Endothelial cell of umbilical vein (primary cell): ENCODE results near the gene THTPA. TPM values are rescaled to one million over a fixed set of nuclear protein-coding genes. Genes with fewer than 3 reads are reported as not detected.

Source experiments
- BruUV-seq: library from RNA; stranded (reverse); fragments of 400-500 nt; replicated peaks from 2 replicates; lab custom pipeline; 2021; lab: Mats Ljungman, UMichigan
- CTCF ChIA-PET: fragments of 300-600, 350-600 bp; sonication (Branson Sonifier 250); formaldehyde crosslinking; loops from one replicate; lab custom pipeline; 2021; ENCODE audit warnings: antibody characterized with exemption, inconsistent platforms; lab: Charles Lee
- POLR2A ChIA-PET: fragments of 300-600, 350-600 bp; sonication (Branson Sonifier 250); formaldehyde crosslinking; loops from one replicate; lab custom pipeline; 2021; ENCODE audit warnings: antibody characterized with exemption, inconsistent platforms; lab: Charles Lee
- DNase-seq: peaks from one replicate; pipeline ENCODE4 v3.0.0-alpha.2; 2011; ENCODE audit warnings: low read depth, low spot score
- FAIRE-seq: peaks from 2 replicates; lab custom pipeline; 2011; peaks lifted over from hg19 to GRCh38; lab: Jason Lieb, UNC
- H2AFZ ChIP-seq: 2 replicates; pipeline ENCODE4 v1.6.0; 2012; ENCODE audit warnings: low read depth, low read length, control low read depth, inconsistent platforms
- H3K27ac ChIP-seq: 2 replicates; pipeline ENCODE4 v1.5.1; 2011; ENCODE audit warnings: low read depth, mild to moderate bottlenecking, control low read depth, low read length, moderate library complexity; ENCODE audit not compliant: insufficient read depth
- H3K27me3 ChIP-seq, 2 experiments: 2 replicates each; pipeline versions ENCODE4 v1.6.0 to v1.6.1; 2011; ENCODE audit warnings: low read length in 2 of 2, mixed read lengths in 1 of 2; ENCODE audit not compliant: control insufficient read depth in 2 of 2, insufficient read depth in 2 of 2
- H3K36me3 ChIP-seq, 2 experiments: 2 replicates in 1 of 2; 3 replicates in 1 of 2; pipeline ENCODE4 v1.5.1; 2011; ENCODE audit warnings: low read length in 2 of 2, mild to moderate bottlenecking in 1 of 2, moderate library complexity in 1 of 2; ENCODE audit not compliant: control insufficient read depth in 2 of 2, insufficient read depth in 2 of 2; ENCODE audit errors: extremely low read depth in 1 of 2
- H3K4me1 ChIP-seq: 3 replicates; pipeline ENCODE4 v1.5.1; 2011; ENCODE audit warnings: mild to moderate bottlenecking, low read length; ENCODE audit not compliant: control insufficient read depth, insufficient read depth; ENCODE audit errors: extremely low read depth
- H3K4me2 ChIP-seq: 2 replicates; pipeline ENCODE4 v1.6.1; 2011; ENCODE audit warnings: low read length, control low read depth, mixed read lengths; ENCODE audit not compliant: insufficient read depth
- H3K4me3 ChIP-seq, 3 experiments: fragments of 200-600 bp in 1 of 3; sonication (generic), shearing (Covaris generic) in 1 of 3; replicated peaks in 1 of 3; 2 replicates each; pipeline ENCODE4 v1.5.1; 2011 to 2016; ENCODE audit warnings: control low read depth in 3 of 3, low read length in 3 of 3, mild to moderate bottlenecking in 2 of 3, inconsistent platforms in 1 of 3, low read depth in 1 of 3, moderate library complexity in 1 of 3; ENCODE audit not compliant: insufficient read depth in 1 of 3
- H3K79me2 ChIP-seq: 2 replicates; pipeline ENCODE4 v1.6.0; 2012; ENCODE audit warnings: low read length, inconsistent platforms; ENCODE audit not compliant: control insufficient read depth, insufficient read depth
- H3K9ac ChIP-seq: replicated peaks from 2 replicates; pipeline ENCODE3; 2011; ENCODE audit warnings: low read length, control low read depth; ENCODE audit not compliant: insufficient read depth; ENCODE audit errors: extremely low read depth
- H3K9me1 ChIP-seq: replicated peaks from 3 replicates; pipeline ENCODE4 v1.6.0; 2011; ENCODE audit warnings: mild to moderate bottlenecking, low read length; ENCODE audit not compliant: control insufficient read depth, insufficient read depth; ENCODE audit errors: extremely low read depth
- H3K9me3 ChIP-seq: replicated peaks from 2 replicates; pipeline ENCODE4 v1.5.1; 2012; ENCODE audit warnings: low read length, inconsistent platforms; ENCODE audit not compliant: control insufficient read depth, insufficient read depth
- H4K20me1 ChIP-seq: replicated peaks from 2 replicates; pipeline ENCODE3; 2011; ENCODE audit warnings: mild to moderate bottlenecking, low read length; ENCODE audit not compliant: control insufficient read depth, insufficient read depth; ENCODE audit errors: extremely low read depth
- CTCF ChIP-seq, 2 donors: IDR thresholded peaks; 1 replicate in 1 of 2; 2 replicates in 1 of 2; pipeline ENCODE4 v1.5.1; 2011; ENCODE audit warnings: low read length in 2 of 2, mild to moderate bottlenecking in 2 of 2, moderate library complexity in 2 of 2, control low read depth in 1 of 2, inconsistent platforms in 1 of 2, low read depth in 1 of 2; ENCODE audit not compliant: insufficient read depth in 1 of 2; ENCODE audit errors: extremely low read depth in 1 of 2
- EZH2 ChIP-seq: IDR thresholded peaks from 2 replicates; pipeline ENCODE4 v1.6.1; 2012; ENCODE audit warnings: borderline replicate concordance, low read depth, mild to moderate bottlenecking, moderate library complexity, low read length, inconsistent platforms; ENCODE audit not compliant: severe bottlenecking
- FOS ChIP-seq: IDR thresholded peaks from 2 replicates; pipeline ENCODE4 v1.6.1; 2011; ENCODE audit warnings: mild to moderate bottlenecking, low read length, moderate library complexity, borderline replicate concordance; ENCODE audit not compliant: insufficient read depth
- GATA2 ChIP-seq: IDR thresholded peaks from 2 replicates; pipeline ENCODE4 v1.7.0; 2011; ENCODE audit warnings: low read depth, mild to moderate bottlenecking, moderate library complexity, mixed read lengths, low read length; ENCODE audit not compliant: insufficient read length, insufficient read depth
- JUN ChIP-seq: IDR thresholded peaks from 2 replicates; pipeline ENCODE4 v1.6.1; 2011; ENCODE audit warnings: borderline replicate concordance, low read depth; ENCODE audit not compliant: insufficient read length, insufficient read depth
- MAX ChIP-seq: IDR thresholded peaks from 2 replicates; pipeline ENCODE4 v1.6.1; 2011; ENCODE audit not compliant: insufficient read depth, insufficient read length
- MYC ChIP-seq: IDR thresholded peaks from one replicate; pipeline ENCODE4 v1.6.1; 2011; ENCODE audit warnings: mild to moderate bottlenecking, low read depth, low read length
- POLR2A ChIP-seq: IDR thresholded peaks from 2 replicates; pipeline ENCODE4 v1.6.1; 2012; ENCODE audit warnings: low read depth, mild to moderate bottlenecking, control low read depth, low read length
- POLR2AphosphoS5 ChIP-seq: IDR thresholded peaks from 2 replicates; pipeline ENCODE4 v1.6.1; 2012; ENCODE audit warnings: low read depth, mild to moderate bottlenecking, control low read depth, low read length, moderate library complexity; ENCODE audit not compliant: insufficient read depth
- dilution Hi-C: fragments of 300-500 bp; cut with MboI; formaldehyde crosslinking; loops from one replicate; pipeline ENCODE4 v1.15.0; 2019; ENCODE audit warnings: low sequenced_read_pairs; ENCODE audit not compliant: extremely low pct_ligation_motif_present
- intact Hi-C: fragments of 100-400 bp; cut with micrococcal nuclease; formaldehyde crosslinking; loops from one replicate; pipeline ENCODE4 v1.10.0; 2022
- polyA plus RNA-seq, 4 experiments: library from polyadenylated mRNA; depleted of rRNA in 3 of 4; stranded (reverse) in 3 of 4; unstranded in 1 of 4; fragments of >200 nt; gene quantifications; 2 replicates each; pipeline versions ENCODE4 v1.2.1 to v1.2.3, GENCODE V29; 2011 to 2012; ENCODE audit warnings: missing spikeins in 1 of 4
- total RNA-seq: library from RNA; stranded (reverse); gene quantifications from 2 replicates; pipeline ENCODE4 v1.2.3, GENCODE V29; 2021

The THTPA gene
- total and polyA plus RNA-seq, 2 donors (not counting 3 experiments of a cell fraction or from before 2014, with no cell fraction given): 10.8 to 12.5 TPM

GRCh38 chr14:23568021-23568599 lies 12.0 kb downstream of the THTPA start:
- peaks cover 4% of the 10 kb centered on the region for H3K4me1 ChIP-seq
- no peaks in the 10 kb centered on the region for H3K9me3 ChIP-seq
- TF ChIP-seq MYC (no peak), POLR2AphosphoS5 (no peak), EZH2 (no peak), CTCF (IDR thresholded peaks at IDR 0.05; ENCODE audit: extremely low read depth in 1 of 2, insufficient read depth in 1 of 2, low read depth in 1 of 2, low read length in 2 of 2) (no peak), FOS (no peak), MAX (no peak), GATA2 (no peak), JUN (no peak), POLR2A (no peak)
- H3K4me3 ChIP-seq: peak overlapping the region in 1 of 3 experiments; percentile 60
- peaks cover 6 to 7% of the 10 kb centered on the region in 2 experiments for H3K27me3 ChIP-seq
- H3K4me2 ChIP-seq: peak overlapping the region; percentile 84
- H4K20me1 ChIP-seq: no peaks in the 10 kb centered on the region
- ChIA-PET POLR2A (no interaction called here), CTCF (interaction anchor here (0.7 to 1.9 kb wide), 4 partner anchors 8 to 342 kb away, joined by 3 to 14 read pairs (median 6); no protein-coding TSS in a partner anchor)
- dilution Hi-C loops: no loop called here
- no peaks in the 10 kb centered on the region for H3K79me2 ChIP-seq
- no peaks in the 10 kb centered on the region for H3K36me3 ChIP-seq
- no peak overlapping the region for H3K27ac ChIP-seq
- peak overlapping the region; percentile 46 for H3K9ac ChIP-seq
- intact Hi-C loops: no loop called here
- FAIRE-seq (no peak), DNase-seq (no peak)
- no TSS peak for BruUV-seq
- H3K9me1 ChIP-seq: no peaks in the 10 kb centered on the region
- peak overlapping the region; percentile 93 for H2AFZ ChIP-seq
